ENCODE data around the gene GJD3. TPM values are rescaled to one million over a fixed set of nuclear protein-coding genes. Genes with fewer than 3 reads are reported as not detected.

Gene GJD3
- total RNA-seq, 1 experiment from 2014 or later = 0.33 TPM

GRCh38 chr17:40349477-40349894 lies 15.1 kb downstream of the GJD3 start:
- DNase-seq (ENCODE audit: low read depth, low spot score) (no peak), ATAC-seq (no peak)
- in situ Hi-C loops (cut with HindIII; ENCODE audit: low pct_unique_long_range_greater_than_20kb, low sequenced_read_pairs) (no loop called here), intact Hi-C loops (cut with micrococcal nuclease; ENCODE audit: unreplicated experiment) (no loop called here)
- Histone ChIP-seq H3K4me1 (ENCODE audit: control insufficient read depth, insufficient read depth, low read length) (peaks cover 78% of the 10 kb centered on the region), H3K4me3 (ENCODE audit: low read depth in 2 of 2, low read length in 2 of 2) (no peak overlapping the region), H3K36me3 (ENCODE audit: control insufficient read depth, insufficient read depth, low read length) (0 out of 2 replicates have a peak, but pooled peaks cover 5% of the 10 kb centered on the region), H3K27ac (ENCODE audit: low read length) (no peak overlapping the region), H3K9me3 (ENCODE audit: control insufficient read depth, insufficient read depth, low read depth, low read length) (no peaks in the 10 kb centered on the region), H3K27me3 (ENCODE audit: control insufficient read depth, insufficient read depth, low read length) (no peaks in the 10 kb centered on the region)
- TF ChIP-seq TCF7L2 (IDR thresholded peaks at IDR 0.05; ENCODE audit: low read depth, low read length) (no peak), CTCF (IDR thresholded peaks at IDR 0.05) (no peak), REST (IDR thresholded peaks at IDR 0.05; ENCODE audit: insufficient read depth in 1 of 2, low read depth in 2 of 2, low read length in 1 of 2) (no peak), POLR2AphosphoS5 (IDR thresholded peaks at IDR 0.05; ENCODE audit: low read depth, low read length) (no peak), SIN3A (IDR thresholded peaks at IDR 0.05; ENCODE audit: borderline replicate concordance, insufficient read depth, low read depth, low read length) (no peak)
- no TSS peak for BruUV-seq (replicated peaks)
- CTCF ChIA-PET = no interaction called here
- POLR2A ChIA-PET = no interaction called here

- H3K4me1 ChIP-seq (ENCODE audit: control insufficient read depth, insufficient read depth, low read length) = peaks cover 79% of the 10 kb centered on the region
- no peaks in the 10 kb centered on the region for H3K27me3 ChIP-seq (ENCODE audit: control insufficient read depth, insufficient read depth, low read length)
- H3K4me3 ChIP-seq (ENCODE audit: low read depth in 2 of 2, low read length in 2 of 2) = no peak overlapping the region
- no peak for ATAC-seq
- no peak overlapping the region for H3K27ac ChIP-seq (ENCODE audit: low read length)
- 0 out of 2 replicates have a peak, but pooled peaks cover 5% of the 10 kb centered on the region for H3K36me3 ChIP-seq (ENCODE audit: control insufficient read depth, insufficient read depth, low read length)
- ChIA-PET CTCF (interaction anchor here (0.5 kb wide), 1 partner anchor 37 kb away, joined by 3 read pairs; no protein-coding TSS in a partner anchor), POLR2A (no interaction called here)
- no TSS peak for BruUV-seq (replicated peaks)
- in situ Hi-C loops (cut with HindIII; ENCODE audit: low pct_unique_long_range_greater_than_20kb, low sequenced_read_pairs) (no loop called here), intact Hi-C loops (cut with micrococcal nuclease; ENCODE audit: unreplicated experiment) (no loop called here)
- no peak for TF ChIP-seq CTCF (IDR thresholded peaks at IDR 0.05)
- no peak for TF ChIP-seq REST (IDR thresholded peaks at IDR 0.05; ENCODE audit: insufficient read depth in 1 of 2, low read depth in 2 of 2, low read length in 1 of 2)
- DNase-seq (ENCODE audit: low read depth, low spot score) = no peak
- no peaks in the 10 kb centered on the region for H3K9me3 ChIP-seq (ENCODE audit: control insufficient read depth, insufficient read depth, low read depth, low read length)
Observed at GRCh38 chr17:40348562-40349476, 15.7 kb downstream of the GJD3 start.
